ENCODE measurements around the gene PCCA. TPM values are rescaled to one million over a fixed set of nuclear protein-coding genes. Genes with fewer than 3 reads are reported as not detected.

PCCA gene
- total RNA-seq, 1 donor from 2014 or later, result 72.5 TPM

- ATAC-seq (no peak), DNase-seq (no peak)
- intact Hi-C loops (cut with micrococcal nuclease), result no loop called here
Observed at GRCh38 chr13:100175078-100175802, 86.3 kb downstream of the PCCA start.

DNA sequence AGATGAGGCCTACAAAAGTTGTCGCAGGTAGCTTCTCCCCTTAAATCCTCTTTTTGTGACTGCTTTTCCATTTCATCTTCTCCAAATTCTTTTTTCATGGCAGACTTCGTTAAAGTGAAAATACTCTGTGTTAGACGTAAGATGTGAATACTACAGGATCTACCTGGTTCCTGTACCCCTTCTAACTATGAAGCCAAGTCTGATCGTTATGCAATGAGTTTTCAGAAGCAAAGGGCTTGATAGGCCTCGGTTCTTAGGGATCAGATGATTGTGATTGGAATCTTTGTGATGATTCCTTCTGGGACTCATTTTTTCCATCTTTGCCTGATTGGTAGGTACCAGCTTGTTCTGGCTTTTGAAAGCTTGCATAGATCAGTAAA is 86.9 kb downstream of the PCCA start:
- ATAC-seq (no peak), DNase-seq (no peak)

DNA sequence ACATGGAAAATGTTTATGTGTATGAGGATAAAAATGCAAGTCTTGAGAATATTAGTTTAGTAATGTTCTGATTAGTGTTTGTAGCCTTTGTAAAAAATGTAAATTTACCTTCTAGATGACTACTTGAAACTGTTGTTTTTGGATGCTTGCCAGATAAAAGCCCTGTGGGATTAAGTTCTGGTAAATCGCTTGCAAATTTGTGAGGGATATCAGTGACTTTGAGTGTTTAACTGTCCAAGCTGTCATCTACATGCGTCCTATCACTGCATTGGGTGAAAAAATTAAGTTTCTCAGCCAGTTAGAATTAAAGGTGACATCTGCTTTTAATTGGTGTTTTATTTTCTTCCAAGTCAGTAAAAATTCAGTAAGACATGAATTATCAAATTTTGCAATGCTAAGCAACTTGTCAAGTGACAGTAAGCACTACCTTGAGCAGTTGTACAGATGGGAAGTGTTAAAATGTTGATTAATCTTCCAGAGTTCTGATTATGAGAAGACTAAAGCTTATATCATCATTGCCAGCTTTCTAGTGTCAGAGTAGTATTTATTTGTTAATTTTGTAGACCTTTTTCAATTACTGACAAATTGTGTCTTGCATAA is 88.0 kb downstream of the PCCA start:
- DNase-seq (no peak), ATAC-seq (no peak)
- intact Hi-C loops (cut with micrococcal nuclease), result no loop called here

More for the DNA sequence above, 86.9 kb downstream of the PCCA start:
- intact Hi-C loops (cut with micrococcal nuclease), result no loop called here

GRCh38 chr13:100178309-100178708 is 89.4 kb downstream of the PCCA start:
- DNase-seq (no peak), ATAC-seq (no peak)
- intact Hi-C loops (cut with micrococcal nuclease), result no loop called here

GRCh38 chr13:100179276-100179675 is 90.4 kb downstream of the PCCA start:
- intact Hi-C loops (cut with micrococcal nuclease), result no loop called here
- DNase-seq, result no peak

GRCh38 chr13:100182900-100183490 is 94.1 kb downstream of the PCCA start:
- intact Hi-C loops (cut with micrococcal nuclease), result no loop called here
- ATAC-seq, result no peak
- no peak for DNase-seq

More at GRCh38 chr13:100179276-100179675, 90.4 kb downstream of the PCCA start:
- ATAC-seq, result no peak

DNA sequence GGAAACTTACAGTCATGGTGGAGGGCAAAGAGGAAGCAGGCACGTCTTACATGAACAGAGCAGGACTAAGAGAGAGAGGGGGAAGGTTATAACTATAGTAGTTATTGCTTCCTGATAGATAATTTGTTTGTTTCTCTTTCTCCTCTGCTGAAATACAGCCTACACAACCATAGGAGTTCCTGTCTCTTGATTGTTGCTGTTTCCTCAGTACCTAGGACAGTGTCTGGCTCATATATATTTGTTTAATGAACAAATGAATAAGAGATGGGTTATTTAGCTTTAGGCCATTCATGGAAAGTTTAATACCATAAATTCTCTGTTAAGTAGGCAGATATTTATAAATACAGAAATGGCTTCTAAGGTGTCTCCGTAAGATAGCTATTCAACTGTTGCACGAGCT is 95.2 kb downstream of the PCCA start:
- intact Hi-C loops (cut with micrococcal nuclease), result no loop called here
- ATAC-seq, result no peak
- no peak for DNase-seq

DNA sequence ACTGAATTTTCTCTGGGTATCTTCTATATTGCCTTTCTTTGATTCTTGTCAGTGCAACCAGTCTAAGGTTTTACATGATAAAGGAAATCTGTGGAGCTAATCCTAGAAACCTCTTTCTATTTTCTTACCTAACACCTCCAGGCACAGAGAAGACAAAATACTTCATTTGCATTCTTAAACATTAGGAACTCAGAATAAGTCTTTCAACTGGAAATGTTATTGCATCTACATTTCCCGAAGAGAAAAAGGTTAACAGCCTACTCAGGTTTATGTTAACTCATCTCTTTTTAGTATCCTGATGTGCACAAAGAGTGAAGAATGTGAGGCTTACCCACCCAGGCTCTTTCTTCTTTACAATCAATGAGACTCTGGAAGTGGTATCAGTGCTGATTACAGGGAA is 106.7 kb downstream of the PCCA start:
- intact Hi-C loops (cut with micrococcal nuclease), result no loop called here
- ATAC-seq (no peak), DNase-seq (no peak)

- intact Hi-C loops (cut with micrococcal nuclease), result no loop called here
- ATAC-seq (no peak), DNase-seq (no peak)
Observed at GRCh38 chr13:100196375-100196774, 107.5 kb downstream of the PCCA start.

- DNase-seq (no peak), ATAC-seq (no peak)
- intact Hi-C loops (cut with micrococcal nuclease), result no loop called here
Observed at GRCh38 chr13:100197116-100197515, 108.2 kb downstream of the PCCA start.

DNA sequence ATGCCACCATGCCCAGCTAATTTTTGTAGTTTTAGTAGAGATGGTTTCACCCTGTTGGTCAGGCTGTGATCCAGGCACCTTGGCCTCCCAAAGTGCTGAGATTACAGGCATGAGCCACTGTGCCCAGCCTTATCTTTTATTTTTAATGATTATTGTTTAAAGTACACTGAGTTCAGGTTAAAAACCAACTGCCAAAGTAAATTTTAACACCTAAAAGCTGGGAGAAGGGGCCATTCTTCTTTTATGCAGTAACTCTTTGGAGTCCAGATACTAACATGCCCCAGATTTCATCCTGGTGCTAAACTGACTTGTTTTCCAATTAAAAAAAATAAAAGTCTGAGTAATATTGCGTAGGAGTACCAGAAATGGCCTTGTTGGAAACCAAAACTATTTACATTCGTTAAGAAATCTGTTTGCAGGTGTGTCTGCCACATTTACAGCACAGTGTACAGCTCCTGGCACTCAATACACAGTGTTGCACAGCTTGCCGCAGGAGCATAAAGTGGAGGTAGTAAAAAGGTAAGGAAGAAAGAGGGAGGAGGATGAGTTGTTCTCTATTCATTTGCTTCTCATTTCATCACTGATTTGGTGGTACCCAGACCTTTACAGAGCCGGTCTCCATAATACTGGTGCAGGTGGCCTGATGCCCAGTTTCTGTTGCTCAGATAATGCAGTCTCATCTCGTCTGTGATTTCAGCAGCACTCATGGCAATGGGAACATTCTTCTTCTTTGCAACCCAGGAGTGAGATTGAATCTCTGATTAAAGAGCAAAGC is 108.9 kb downstream of the PCCA start:
- ATAC-seq (no peak), DNase-seq (no peak)
- intact Hi-C loops (cut with micrococcal nuclease), result no loop called here

DNA sequence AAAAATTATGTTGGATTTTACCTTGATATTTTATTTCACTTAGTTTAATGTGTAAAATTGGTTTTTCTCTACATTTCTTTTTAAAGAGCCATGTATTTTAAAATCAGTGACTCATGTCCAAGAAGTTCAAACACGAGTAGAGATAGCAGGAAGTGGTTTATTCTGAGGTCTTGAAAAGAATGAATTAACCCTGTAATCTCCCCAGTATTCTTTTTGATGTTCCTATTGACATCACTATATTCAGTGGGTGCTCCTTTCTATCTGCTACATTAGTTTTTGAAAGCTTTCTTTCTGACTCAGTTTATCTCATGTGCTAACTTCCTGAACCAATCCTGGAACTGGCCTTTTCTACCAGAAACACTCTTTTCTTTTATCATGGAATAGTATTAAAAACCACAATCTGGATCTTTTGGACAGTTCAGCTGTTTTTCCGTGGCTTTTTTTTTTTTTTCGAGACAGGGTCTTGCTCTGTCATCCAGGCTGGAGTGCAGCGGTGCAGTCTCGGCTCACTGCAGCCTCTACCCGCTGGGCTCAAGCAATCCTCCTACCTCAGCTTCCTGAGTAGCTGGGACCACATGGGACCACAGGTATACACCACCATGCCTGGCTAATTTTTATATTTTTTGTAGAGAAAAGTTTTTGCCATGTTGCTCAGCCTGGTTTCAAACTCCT is 114.9 kb downstream of the PCCA start:
- ATAC-seq, result no peak
- intact Hi-C loops (cut with micrococcal nuclease), result no loop called here
- DNase-seq, result no peak

DNA sequence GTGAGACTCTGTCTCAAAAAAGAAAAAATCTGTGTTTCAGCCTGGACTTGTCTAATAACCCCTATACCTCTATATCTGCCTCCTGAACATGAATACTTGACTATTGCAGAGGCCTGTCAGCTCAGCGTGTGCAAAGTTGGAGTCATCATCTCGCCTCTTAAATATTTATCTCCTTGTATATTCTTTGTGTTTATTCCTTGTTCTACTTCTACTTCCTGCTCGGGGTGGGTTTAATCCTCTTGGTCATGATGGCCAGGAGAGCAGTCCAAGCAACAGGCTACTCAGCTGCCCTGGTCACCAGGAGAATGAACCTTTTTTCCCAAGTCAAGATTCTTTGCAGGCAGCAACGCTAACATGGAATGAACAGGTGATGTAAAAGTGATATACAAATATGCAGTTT is 119.1 kb downstream of the PCCA start:
- no peak for ATAC-seq
- intact Hi-C loops (cut with micrococcal nuclease), result no loop called here
- DNase-seq, result no peak

- intact Hi-C loops (cut with micrococcal nuclease), result no loop called here
- ATAC-seq, result no peak
- DNase-seq, result no peak
Observed at GRCh38 chr13:100208626-100209025, 119.7 kb downstream of the PCCA start.

- intact Hi-C loops (cut with micrococcal nuclease), result no loop called here
Observed at GRCh38 chr13:100209857-100210825, 121.2 kb downstream of the PCCA start.

DNA sequence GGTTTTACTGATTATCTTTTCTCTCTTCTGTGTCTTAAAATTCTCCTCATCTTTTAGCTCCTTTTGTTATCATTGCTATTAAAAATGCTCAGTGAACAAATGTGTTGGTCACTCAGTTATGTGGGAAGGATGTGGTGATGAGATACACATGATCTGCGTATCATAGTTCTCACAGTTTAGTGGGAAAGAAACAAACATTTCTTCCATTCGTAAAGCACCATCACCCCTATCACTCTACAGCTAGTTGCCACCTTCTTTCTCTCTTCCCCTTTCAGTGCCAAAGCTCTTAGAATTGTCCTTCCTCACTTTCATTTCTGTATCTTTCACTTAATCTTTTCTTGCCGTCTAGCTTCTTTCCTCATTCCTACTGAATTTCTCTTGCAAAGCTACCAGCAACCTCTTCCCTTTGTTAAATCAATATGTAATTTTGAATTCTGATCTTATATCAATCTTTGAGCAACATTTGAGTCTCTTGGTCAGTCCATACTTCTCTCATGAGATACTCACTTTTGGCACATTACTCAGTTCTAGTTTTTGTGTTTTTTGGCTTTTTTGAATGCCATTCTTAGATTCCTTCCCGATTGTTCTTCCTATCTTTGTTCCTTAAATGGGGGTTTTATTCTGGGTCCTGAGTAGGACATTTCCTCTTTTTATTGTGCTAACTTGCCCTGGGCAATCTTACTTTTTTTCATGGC is 122.3 kb downstream of the PCCA start:
- DNase-seq, result no peak
- no peak for ATAC-seq
- intact Hi-C loops (cut with micrococcal nuclease), result no loop called here

More at GRCh38 chr13:100209857-100210825, 121.2 kb downstream of the PCCA start:
- ATAC-seq (no peak), DNase-seq (no peak)

DNA sequence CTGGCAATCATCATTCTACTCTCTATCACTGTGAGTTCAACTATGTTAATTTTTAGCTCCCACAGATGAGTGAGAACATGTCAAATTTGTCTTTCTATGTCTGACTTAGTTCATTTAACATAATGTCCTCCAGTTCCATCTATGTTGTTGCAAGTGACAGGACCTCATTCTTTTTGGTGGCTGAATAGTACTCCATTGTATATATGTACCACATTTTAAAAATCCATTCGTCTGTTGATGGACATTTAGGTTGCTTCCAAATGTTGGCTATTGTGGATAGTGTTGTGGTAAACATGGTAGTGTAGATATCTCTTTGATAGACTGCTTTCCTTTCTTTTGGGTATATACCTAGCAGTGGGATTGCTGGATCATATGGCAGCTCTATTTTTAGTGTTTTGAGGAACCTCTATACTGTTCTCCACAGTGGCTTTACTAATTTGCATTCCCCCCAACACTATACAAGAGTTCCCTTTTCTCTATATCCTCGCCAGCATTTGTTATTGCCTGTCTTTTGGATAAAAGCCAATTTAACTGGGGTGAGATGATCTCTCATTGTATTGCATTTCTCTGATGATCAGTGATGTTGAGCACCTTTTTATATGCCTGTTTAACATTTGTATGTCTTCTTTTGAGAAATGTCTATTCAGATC is 124.1 kb downstream of the PCCA start:
- ATAC-seq, result no peak
- intact Hi-C loops (cut with micrococcal nuclease), result no loop called here
- DNase-seq, result no peak
